ENCODE results near the gene GFPT2.

The GFPT2 gene

DNA sequence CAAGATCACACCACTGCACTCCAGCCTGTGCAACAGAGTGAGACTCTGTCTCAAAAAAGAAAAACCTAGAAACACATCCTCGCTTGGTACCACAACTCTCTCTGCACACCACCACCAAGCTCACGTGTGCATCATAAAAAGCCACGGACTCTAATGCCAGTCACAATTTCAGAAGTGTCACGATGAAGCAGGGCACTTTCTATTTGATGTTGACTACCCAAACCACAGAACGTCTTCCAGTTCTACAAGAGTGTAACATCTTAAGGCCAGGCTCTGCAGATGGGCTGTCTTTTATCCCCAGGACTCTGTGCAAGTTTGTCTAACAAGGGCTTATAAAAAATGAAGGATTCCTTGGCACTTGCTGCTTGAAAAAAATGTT is 22.9 kb downstream of the GFPT2 start:
- TF ChIP-seq, protein P1, sequence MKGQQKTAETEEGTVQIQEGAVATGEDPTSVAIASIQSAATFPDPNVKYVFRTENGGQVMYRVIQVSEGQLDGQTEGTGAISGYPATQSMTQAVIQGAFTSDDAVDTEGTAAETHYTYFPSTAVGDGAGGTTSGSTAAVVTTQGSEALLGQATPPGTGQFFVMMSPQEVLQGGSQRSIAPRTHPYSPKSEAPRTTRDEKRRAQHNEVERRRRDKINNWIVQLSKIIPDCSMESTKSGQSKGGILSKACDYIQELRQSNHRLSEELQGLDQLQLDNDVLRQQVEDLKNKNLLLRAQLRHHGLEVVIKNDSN (IDR thresholded peaks at IDR 0.05) = no peak
- no peak for TF ChIP-seq NFIC (IDR thresholded peaks at IDR 0.05)
- TF ChIP-seq CEBPB (IDR thresholded peaks at IDR 0.05) = no peak
- no peak for TF ChIP-seq TEAD4 (IDR thresholded peaks at IDR 0.05)
- TF ChIP-seq EP300 (IDR thresholded peaks at IDR 0.05; ENCODE audit: borderline replicate concordance) = no peak
- no peak for TF ChIP-seq TAF1 (IDR thresholded peaks at IDR 0.05; ENCODE audit: low read depth)
- TF ChIP-seq FOXM1 (IDR thresholded peaks at IDR 0.05; ENCODE audit: borderline replicate concordance, low read depth) = no peak
- no peak for TF ChIP-seq CREB1 (IDR thresholded peaks at IDR 0.05; ENCODE audit: low read depth)
- TF ChIP-seq EGR1 (IDR thresholded peaks at IDR 0.05) = no peak
- TF ChIP-seq, protein P2, sequence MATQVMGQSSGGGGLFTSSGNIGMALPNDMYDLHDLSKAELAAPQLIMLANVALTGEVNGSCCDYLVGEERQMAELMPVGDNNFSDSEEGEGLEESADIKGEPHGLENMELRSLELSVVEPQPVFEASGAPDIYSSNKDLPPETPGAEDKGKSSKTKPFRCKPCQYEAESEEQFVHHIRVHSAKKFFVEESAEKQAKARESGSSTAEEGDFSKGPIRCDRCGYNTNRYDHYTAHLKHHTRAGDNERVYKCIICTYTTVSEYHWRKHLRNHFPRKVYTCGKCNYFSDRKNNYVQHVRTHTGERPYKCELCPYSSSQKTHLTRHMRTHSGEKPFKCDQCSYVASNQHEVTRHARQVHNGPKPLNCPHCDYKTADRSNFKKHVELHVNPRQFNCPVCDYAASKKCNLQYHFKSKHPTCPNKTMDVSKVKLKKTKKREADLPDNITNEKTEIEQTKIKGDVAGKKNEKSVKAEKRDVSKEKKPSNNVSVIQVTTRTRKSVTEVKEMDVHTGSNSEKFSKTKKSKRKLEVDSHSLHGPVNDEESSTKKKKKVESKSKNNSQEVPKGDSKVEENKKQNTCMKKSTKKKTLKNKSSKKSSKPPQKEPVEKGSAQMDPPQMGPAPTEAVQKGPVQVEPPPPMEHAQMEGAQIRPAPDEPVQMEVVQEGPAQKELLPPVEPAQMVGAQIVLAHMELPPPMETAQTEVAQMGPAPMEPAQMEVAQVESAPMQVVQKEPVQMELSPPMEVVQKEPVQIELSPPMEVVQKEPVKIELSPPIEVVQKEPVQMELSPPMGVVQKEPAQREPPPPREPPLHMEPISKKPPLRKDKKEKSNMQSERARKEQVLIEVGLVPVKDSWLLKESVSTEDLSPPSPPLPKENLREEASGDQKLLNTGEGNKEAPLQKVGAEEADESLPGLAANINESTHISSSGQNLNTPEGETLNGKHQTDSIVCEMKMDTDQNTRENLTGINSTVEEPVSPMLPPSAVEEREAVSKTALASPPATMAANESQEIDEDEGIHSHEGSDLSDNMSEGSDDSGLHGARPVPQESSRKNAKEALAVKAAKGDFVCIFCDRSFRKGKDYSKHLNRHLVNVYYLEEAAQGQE (IDR thresholded peaks at IDR 0.05; ENCODE audit: low read depth) = no peak

DNA sequence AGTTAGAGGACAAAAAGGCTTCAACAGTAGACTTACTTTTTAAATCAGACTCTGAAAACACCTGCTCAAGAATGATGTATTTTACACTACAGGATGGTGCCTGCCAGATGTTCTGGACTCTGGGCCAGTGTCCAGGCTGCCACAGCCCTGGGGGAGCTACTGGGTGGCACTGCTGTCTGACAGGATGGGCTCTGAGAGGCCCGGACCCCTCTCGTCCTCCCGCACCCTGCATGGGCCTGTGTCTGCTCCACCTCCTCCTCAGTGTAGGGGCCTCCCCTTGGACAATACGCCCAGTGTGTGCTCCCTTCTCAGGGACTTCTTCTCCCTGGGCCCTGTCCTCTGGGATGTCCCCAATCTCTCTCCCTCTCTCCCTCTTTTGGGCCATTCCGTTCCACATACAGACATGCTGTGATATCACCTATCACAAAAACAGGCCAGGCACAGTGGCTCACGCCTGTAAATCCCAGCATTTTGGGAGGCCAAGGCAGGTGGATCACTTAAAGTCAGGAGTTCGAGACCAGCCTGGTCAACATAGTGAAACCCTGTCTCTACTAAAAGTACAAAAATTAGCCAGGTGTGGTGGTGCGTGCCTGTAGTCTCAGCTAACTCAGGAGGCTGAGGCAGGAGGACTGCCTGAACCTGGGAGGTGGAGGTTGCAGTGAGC is 23.4 kb downstream of the GFPT2 start:
- TF ChIP-seq TAF1 (IDR thresholded peaks at IDR 0.05; ENCODE audit: low read depth) (no peak), RAD21 (IDR thresholded peaks at IDR 0.05; ENCODE audit: low read depth) (no peak), EP300 (IDR thresholded peaks at IDR 0.05; ENCODE audit: borderline replicate concordance) (no peak), YY1 (IDR thresholded peaks at IDR 0.05; ENCODE audit: low read depth) (no peak), CEBPB (IDR thresholded peaks at IDR 0.05) (no peak), NFIC (IDR thresholded peaks at IDR 0.05) (no peak)
- TF ChIP-seq, protein P2 (IDR thresholded peaks at IDR 0.05; ENCODE audit: low read depth) = no peak

DNA sequence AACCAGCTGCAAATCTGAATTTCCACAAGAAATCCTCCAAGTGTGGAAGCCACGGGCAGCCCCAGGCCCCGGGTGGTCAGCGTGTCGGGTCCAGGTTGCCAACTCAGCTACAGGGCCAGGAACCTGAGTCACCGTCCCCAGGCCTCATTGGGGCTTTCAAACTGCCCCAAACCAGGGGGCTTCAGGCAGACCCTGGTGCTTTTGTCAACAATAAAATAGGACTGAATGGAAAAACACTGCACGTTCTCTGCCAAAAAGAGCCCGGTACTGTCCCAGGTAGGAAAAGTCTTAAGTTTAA is 24.0 kb downstream of the GFPT2 start:
- no peak for TF ChIP-seq RAD21 (IDR thresholded peaks at IDR 0.05; ENCODE audit: low read depth)

DNA sequence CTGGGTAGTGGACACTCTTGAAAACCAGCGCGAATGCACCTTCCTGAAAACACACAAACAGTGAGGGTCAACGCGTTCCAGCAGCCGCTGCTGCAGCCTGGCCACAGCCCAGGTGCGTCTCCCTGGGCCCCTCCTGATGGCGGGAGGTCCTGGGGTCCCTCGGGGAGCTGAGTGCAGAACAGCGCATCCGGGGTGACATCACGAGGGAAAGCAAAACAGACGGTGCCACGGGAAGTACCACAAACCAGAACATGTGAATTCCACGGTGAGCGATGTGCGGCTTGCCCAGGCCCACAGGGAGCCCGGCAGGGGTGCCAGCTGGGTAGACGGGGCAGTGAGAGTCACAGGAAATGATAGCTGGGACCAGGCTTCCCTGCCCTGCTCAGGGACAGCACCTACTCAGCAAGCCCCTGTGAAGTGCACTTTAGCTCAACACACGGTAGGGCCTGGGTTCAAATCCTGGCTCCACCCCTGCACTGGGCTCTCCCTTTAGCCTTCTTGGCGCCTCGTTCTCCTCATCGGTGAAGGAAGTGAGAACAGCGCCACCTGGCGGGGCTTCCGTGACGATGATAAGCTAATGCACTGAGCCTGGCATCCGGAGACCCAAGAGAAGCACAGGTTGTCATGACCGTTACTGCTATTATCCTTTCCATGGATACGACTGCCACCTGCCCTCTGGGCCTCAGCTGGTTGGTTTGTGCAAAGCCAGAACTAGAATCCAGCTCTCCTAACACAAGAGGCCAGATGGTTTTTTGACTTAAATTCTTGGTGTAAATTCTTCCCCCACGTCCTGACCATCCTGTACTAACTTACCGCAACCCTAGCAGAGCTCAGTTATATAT is 24.6 kb downstream of the GFPT2 start:
- TF ChIP-seq, protein P3, sequence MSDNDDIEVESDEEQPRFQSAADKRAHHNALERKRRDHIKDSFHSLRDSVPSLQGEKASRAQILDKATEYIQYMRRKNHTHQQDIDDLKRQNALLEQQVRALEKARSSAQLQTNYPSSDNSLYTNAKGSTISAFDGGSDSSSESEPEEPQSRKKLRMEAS (IDR thresholded peaks at IDR 0.05) = no peak
- peak; percentile 72 for TF ChIP-seq RAD21 (IDR thresholded peaks at IDR 0.05; ENCODE audit: low read depth)

DNA sequence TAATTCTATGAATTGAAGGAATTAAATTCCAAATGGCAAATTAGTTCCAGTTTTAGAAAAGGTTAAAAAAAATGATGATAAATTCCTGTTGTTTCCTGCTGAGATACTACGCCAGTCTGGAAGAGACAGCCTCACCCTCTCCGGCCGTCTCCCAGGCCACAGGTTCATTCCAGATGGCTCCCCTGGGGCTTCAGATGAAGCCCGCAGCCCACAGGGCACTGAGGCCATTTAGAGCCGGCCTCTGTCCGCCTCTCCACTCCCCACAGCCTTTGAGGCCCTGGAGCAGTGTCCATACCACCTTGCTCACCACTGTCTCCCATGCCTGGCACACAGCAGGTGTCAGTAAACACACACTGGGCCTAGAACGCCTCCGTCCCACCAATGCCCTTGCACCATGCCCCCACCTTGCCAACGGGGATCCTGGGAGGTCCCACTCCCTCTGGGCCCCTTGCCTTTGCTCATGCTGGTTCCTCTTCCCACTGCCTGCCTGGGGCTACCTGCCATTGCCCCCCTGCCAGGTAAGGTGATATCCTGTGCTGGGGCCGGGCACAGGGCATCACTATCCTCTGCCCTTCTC is 26.1 kb downstream of the GFPT2 start:
- TF ChIP-seq FOXM1 (IDR thresholded peaks at IDR 0.05; ENCODE audit: borderline replicate concordance, low read depth) (no peak), CREB1 (IDR thresholded peaks at IDR 0.05; ENCODE audit: low read depth) (no peak), TCF12 (IDR thresholded peaks at IDR 0.05; ENCODE audit: low read depth) (no peak), YY1 (IDR thresholded peaks at IDR 0.05; ENCODE audit: low read depth) (no peak), EGR1 (IDR thresholded peaks at IDR 0.05) (no peak), RAD21 (IDR thresholded peaks at IDR 0.05; ENCODE audit: low read depth) (no peak), ZBTB7A (IDR thresholded peaks at IDR 0.05; ENCODE audit: low read depth) (no peak), TEAD4 (IDR thresholded peaks at IDR 0.05) (no peak), TAF1 (IDR thresholded peaks at IDR 0.05; ENCODE audit: low read depth) (no peak), CEBPB (IDR thresholded peaks at IDR 0.05) (no peak), EP300 (IDR thresholded peaks at IDR 0.05; ENCODE audit: borderline replicate concordance) (no peak), NFIC (IDR thresholded peaks at IDR 0.05) (no peak)
- TF ChIP-seq, protein P2 (IDR thresholded peaks at IDR 0.05; ENCODE audit: low read depth) = no peak
- TF ChIP-seq, protein P1 (IDR thresholded peaks at IDR 0.05) = no peak
- TF ChIP-seq, protein P3 (IDR thresholded peaks at IDR 0.05) = no peak
